ENCODE measurements around the gene CROCC2. TPM values are rescaled to one million over a fixed set of nuclear protein-coding genes. Genes with fewer than 3 reads are reported as not detected.

Gene CROCC2
- total RNA-seq, 4 donors from 2014 or later: 0.10 TPM; not detected in 3

DNA sequence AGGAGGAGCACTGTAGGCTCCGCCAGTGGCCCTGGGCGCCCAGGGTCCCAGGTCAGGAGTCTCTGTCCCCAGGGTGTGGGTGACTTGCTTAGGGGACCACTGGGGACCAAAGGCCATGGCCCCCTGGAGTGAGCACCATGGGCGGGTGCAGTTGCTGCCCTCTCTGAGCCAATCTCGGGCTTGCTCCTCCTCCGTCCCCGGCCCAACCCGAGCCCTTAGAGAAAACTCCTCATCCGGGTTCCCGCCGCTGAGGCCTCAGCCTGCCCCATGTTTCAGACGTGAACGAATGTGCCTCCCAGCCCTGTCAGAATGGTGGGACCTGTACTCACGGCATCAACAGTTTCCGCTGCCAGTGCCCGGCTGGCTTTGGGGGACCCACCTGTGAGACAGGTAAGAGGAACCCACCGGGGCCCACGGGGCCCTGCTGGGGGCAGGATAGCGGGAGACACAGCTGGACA, 130.9 kb downstream of the CROCC2 start:
- intact Hi-C loops (cut with DNase I; ENCODE audit: low total_unique reads): no loop called here
- DNase-seq (ENCODE audit: low spot score in 2 of 2): peak in 1 of 2 donors; percentile 13
- 58 to 75% methylated on average over 15 to 16 of the region's 18 CpGs for WGBS, 2 donors
- H3K4me3 ChIP-seq (ENCODE audit: low read depth, poor library complexity, severe bottlenecking): no peak overlapping the region
- TF ChIP-seq POLR2A (IDR thresholded peaks at IDR 0.05): no peak
- TF ChIP-seq, protein P1, sequence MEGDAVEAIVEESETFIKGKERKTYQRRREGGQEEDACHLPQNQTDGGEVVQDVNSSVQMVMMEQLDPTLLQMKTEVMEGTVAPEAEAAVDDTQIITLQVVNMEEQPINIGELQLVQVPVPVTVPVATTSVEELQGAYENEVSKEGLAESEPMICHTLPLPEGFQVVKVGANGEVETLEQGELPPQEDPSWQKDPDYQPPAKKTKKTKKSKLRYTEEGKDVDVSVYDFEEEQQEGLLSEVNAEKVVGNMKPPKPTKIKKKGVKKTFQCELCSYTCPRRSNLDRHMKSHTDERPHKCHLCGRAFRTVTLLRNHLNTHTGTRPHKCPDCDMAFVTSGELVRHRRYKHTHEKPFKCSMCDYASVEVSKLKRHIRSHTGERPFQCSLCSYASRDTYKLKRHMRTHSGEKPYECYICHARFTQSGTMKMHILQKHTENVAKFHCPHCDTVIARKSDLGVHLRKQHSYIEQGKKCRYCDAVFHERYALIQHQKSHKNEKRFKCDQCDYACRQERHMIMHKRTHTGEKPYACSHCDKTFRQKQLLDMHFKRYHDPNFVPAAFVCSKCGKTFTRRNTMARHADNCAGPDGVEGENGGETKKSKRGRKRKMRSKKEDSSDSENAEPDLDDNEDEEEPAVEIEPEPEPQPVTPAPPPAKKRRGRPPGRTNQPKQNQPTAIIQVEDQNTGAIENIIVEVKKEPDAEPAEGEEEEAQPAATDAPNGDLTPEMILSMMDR (IDR thresholded peaks at IDR 0.05): no peak

DNA sequence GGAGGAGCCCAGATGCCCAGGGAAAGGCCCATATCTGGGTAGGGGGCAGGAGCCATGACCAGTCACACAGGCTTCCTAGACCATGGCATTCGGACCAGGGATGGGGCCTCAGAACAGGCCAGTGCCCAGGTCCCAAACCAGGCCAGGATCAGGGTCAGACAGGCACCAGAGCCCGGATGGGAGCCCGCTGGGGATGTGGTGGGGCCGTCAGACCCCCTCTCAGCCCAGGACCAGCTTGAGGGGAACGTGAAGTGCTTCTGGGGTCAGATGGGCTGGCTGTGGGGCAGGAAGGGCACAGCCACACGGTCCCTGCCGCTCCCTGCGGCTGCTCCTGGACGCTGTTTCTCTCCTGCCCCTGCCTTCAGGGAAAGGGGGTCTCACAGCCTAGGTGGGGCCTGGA, 131.4 kb downstream of the CROCC2 start:
- intact Hi-C loops (cut with DNase I; ENCODE audit: low total_unique reads): no loop called here
- peak in 1 of 2 donors; percentile 70 for DNase-seq (ENCODE audit: low spot score in 2 of 2)
- WGBS, 2 donors: 90 to 95% methylated on average over 5 to 9 of the region's 9 CpGs
- TF ChIP-seq, protein P1 (IDR thresholded peaks at IDR 0.05): no peak
- no peak for TF ChIP-seq POLR2A (IDR thresholded peaks at IDR 0.05)
- H3K4me3 ChIP-seq (ENCODE audit: low read depth, poor library complexity, severe bottlenecking): no peak overlapping the region

DNA sequence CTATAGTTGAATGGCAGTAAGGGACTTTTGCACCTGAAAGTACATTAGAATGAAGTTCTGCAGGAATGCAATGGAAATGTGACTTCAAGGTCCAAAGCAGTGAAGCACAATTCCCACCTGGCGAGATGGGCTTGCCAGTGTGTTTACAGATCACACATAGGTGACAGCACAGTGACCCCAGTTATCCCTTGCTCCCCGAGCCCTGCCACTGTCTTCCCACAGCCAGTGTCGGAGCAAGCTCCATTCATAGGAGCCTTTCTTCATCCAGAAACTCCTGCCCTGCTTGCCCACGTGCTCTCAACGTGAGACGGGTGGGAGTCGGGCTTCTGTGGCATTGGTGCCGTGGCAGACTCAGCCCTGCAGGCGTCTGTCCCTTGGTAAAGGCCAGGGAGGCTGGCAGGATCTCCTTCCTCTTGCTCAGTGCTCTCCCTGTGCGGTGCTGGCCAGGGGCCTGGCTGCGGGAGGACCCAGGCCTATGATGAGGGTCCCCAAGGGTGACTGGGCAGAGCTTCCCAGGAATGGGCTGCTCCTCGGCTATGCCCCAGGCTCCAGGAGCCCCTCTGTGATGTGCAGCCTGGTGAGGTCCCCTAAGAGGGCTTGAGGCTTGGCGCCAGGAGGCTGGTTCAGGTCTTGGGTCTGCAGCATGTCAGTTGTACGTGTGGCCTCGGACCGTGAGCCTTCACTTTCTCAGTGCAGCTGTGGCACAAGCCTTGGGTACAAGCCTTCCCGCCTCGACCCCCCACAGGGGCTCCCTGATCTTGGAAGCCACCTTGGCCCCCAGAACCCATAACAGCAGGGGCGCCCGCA, 132.4 kb downstream of the CROCC2 start:
- peak in 1 of 2 donors; percentile 6 for DNase-seq (ENCODE audit: low spot score in 2 of 2)
- no peak overlapping the region for H3K4me3 ChIP-seq (ENCODE audit: low read depth, poor library complexity, severe bottlenecking)
- intact Hi-C loops (cut with DNase I; ENCODE audit: low total_unique reads): no loop called here
- 90 to 93% methylated on average over 19 to 20 of the region's 20 CpGs for WGBS, 2 donors
- no peak for TF ChIP-seq POLR2A (IDR thresholded peaks at IDR 0.05)
- TF ChIP-seq, protein P1 (IDR thresholded peaks at IDR 0.05): no peak

DNA sequence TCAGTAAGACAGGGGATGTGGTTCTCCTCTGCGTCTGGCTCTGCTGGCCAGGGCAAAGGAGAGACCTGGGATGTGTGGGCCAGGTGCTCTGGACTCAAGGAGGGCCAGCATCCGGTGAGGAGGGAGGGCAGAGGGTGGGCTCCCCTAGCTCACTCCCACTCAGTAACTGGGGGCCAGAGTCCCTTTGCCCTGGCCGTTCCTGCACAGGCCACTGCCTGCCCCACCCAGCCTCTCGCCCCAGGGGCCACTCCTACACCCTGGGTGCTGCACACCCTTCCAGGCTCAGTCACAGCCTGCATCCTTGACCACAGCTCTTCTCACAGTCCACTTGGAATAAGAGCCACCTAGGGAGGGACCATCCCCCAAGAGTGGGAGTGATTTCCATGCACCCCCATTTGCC, 133.3 kb downstream of the CROCC2 start:
- peak; percentile 4 to 66 for DNase-seq (ENCODE audit: low spot score in 2 of 2)
- no peak for TF ChIP-seq POLR2A (IDR thresholded peaks at IDR 0.05)
- 76 to 100% methylated on average over 4 of the region's 4 CpGs for WGBS, 2 donors
- H3K4me3 ChIP-seq (ENCODE audit: low read depth, poor library complexity, severe bottlenecking): no peak overlapping the region
- intact Hi-C loops (cut with DNase I; ENCODE audit: low total_unique reads): no loop called here

DNA sequence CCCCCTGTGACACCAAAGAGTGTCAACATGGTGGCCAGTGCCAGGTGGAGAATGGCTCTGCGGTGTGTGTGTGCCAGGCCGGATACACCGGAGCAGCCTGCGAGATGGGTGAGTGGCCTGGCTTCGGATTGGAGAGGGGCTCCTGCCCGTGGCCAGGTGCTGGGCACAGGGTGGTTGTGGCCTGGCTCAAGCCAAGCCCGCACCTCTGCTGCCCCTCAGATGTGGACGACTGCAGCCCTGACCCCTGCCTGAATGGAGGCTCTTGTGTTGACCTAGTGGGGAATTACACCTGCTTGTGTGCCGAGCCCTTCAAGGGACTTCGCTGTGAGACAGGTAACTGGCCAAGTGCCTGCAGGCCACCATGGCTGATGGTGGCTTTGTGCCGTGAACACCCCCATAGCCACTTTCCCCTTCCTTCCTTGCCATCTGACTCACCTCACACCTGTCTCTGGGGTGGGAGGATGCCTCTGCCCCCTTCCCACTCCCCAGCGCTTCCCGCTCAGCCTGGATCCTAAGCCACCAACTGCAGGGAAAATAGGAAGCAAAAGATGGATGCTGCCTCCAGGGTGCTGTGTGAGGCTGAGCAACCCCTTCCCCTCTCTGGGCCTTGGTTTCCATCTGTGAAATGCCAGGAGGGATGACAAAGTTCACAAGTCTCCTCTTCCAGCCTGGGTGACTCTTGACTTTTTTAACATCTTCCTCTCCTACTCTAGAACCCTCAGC, 134.1 kb downstream of the CROCC2 start:
- intact Hi-C loops (cut with DNase I; ENCODE audit: low total_unique reads): no loop called here
- 93% methylated on average over 11 to 13 of the region's 13 CpGs for WGBS, 2 donors
- peak in 1 of 2 donors; percentile 9 for DNase-seq (ENCODE audit: low spot score in 2 of 2)
- no peak for TF ChIP-seq POLR2A (IDR thresholded peaks at IDR 0.05)
- TF ChIP-seq, protein P1 (IDR thresholded peaks at IDR 0.05): no peak
- H3K4me3 ChIP-seq (ENCODE audit: low read depth, poor library complexity, severe bottlenecking): no peak overlapping the region

DNA sequence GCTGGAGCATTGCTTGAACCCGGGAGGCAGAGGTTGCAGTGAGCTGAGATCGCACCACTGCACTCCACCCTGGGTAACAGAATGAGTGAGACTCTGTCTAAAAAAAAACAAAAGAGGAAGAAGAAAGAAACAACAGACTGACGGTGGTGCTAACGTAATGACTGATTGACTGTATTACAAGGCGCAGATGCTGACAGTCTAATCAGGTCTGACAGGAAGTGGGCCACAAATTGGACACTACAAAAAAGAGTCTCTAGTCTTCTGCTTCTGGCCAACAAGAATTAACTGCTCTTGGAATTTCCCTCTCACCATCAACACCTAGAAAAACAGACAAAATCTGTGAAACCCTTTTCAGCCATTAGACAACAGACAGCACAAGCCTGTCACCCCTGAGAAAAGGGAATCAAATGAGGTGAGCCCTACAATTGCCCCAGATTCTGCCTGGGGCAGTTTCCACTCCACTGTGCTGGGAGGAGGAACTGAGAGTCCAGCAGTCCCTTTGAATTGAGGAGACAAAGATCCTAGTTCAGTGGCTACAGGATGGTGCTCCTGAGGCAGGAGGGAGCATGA, 135.5 kb downstream of the CROCC2 start:
- H3K4me3 ChIP-seq (ENCODE audit: low read depth, poor library complexity, severe bottlenecking): no peak overlapping the region
- DNase-seq (ENCODE audit: low spot score in 2 of 2): peak in 1 of 2 donors; percentile 3
- no peak for TF ChIP-seq POLR2A (IDR thresholded peaks at IDR 0.05)
- TF ChIP-seq, protein P1 (IDR thresholded peaks at IDR 0.05): no peak
- 77 to 89% methylated on average over 5 of the region's 5 CpGs for WGBS, 2 donors
- intact Hi-C loops (cut with DNase I; ENCODE audit: low total_unique reads): no loop called here

Measured in lower leg skin (tissue), 4 donors.